HCT116 (cell line): ENCODE data around the gene HJURP. TPM values are rescaled to one million over a fixed set of nuclear protein-coding genes. Genes with fewer than 3 reads are reported as not detected.
A peak's percentile ranks its signal among the peaks of the same experiment; 100 is the strongest.

Experiments used
- ATAC-seq: fragments of 200-7000 bp; cut with Tn5 transposase; 2 replicates; pipeline ENCODE4 v1.9.1; 2020; ENCODE audit warnings: mild to moderate bottlenecking, moderate library complexity
- BruUV-seq: library from RNA; stranded (reverse); fragments of 400-500 nt; replicated peaks from 2 replicates; lab custom pipeline; 2021; lab: Mats Ljungman, UMichigan
- CTCF ChIA-PET: fragments of 300-600 bp; sonication (Branson Sonifier 250); formaldehyde crosslinking; loops from one replicate; lab custom pipeline; 2021; ENCODE audit warnings: antibody characterized with exemption; lab: Charles Lee
- POLR2A ChIA-PET: fragments of 300-600, 350-600 bp; sonication (Branson Sonifier 250); formaldehyde crosslinking; loops from one replicate; lab custom pipeline; 2021; ENCODE audit warnings: antibody characterized with exemption; lab: Charles Lee
- RAD21 ChIA-PET, 2 experiments: fragments of 300-600 bp; sonication (Branson Sonifier 250); formaldehyde crosslinking; loops; one replicate each; lab custom pipeline; 2023; ENCODE audit warnings: low total read pairs in 2 of 2; ENCODE audit not compliant: uncharacterized antibody in 2 of 2, unreplicated experiment in 2 of 2, low non-redundant PET in 1 of 2; lab: Charles Lee
- DNase-seq: peaks from one replicate; pipeline ENCODE4 v3.0.0-alpha.2; 2010; ENCODE audit warnings: low read depth, low spot score
- H2AFZ ChIP-seq: fragments of 200-600 bp; shearing (Covaris generic), sonication (generic); 2 replicates; pipeline ENCODE4 v1.6.1; 2017; ENCODE audit warnings: low read depth, mixed run types, mixed read lengths, antibody characterized with exemption, low read length; ENCODE audit not compliant: poor library complexity, severe bottlenecking
- H3K27ac ChIP-seq: 2 replicates; pipeline ENCODE4 v1.5.1; 2012; ENCODE audit warnings: low read depth, low read length
- H3K27me3 ChIP-seq: fragments of 200-600 bp; sonication (generic); 2 replicates; pipeline ENCODE4 v1.6.1; 2016; ENCODE audit warnings: mixed run types, low read length, mixed read lengths; ENCODE audit not compliant: insufficient read depth
- H3K36me3 ChIP-seq, 2 experiments: fragments of 200-500 bp in 1 of 2; fragments of 200-600 bp in 1 of 2; sonication (Bioruptor generic) in 1 of 2; sonication (generic) in 1 of 2; 2 replicates each; pipeline versions ENCODE4 v1.5.1 to v1.6.1; 2014 to 2016; ENCODE audit warnings: low read length in 2 of 2, inconsistent platforms in 1 of 2, mixed read lengths in 1 of 2, mixed run types in 1 of 2; ENCODE audit not compliant: insufficient read depth in 2 of 2, control insufficient read depth in 1 of 2
- H3K4me1 ChIP-seq, 2 experiments: fragments of 200-600 bp in 1 of 2; sonication (generic) in 1 of 2; 2 replicates each; pipeline versions ENCODE4 v1.5.1 to v1.6.1; 2012 to 2017; ENCODE audit warnings: low read length in 2 of 2, inconsistent platforms in 1 of 2, mild to moderate bottlenecking in 1 of 2, mixed read lengths in 1 of 2, mixed run types in 1 of 2, moderate library complexity in 1 of 2; ENCODE audit not compliant: insufficient read depth in 2 of 2, control insufficient read depth in 1 of 2
- H3K4me2 ChIP-seq: fragments of 200-600 bp; sonication (generic); 2 replicates; pipeline ENCODE4 v1.6.1; 2017; ENCODE audit warnings: mixed run types, low read length, mixed read lengths
- H3K4me3 ChIP-seq, 2 experiments: fragments of 200-600 bp in 1 of 2; sonication (generic) in 1 of 2; replicated peaks in 1 of 2; 2 replicates each; pipeline ENCODE4 v1.5.1; 2011 to 2016; ENCODE audit warnings: low read length in 2 of 2, control low read depth in 1 of 2, low read depth in 1 of 2, mild to moderate bottlenecking in 1 of 2, mixed read lengths in 1 of 2, mixed run types in 1 of 2
- H3K79me2 ChIP-seq: fragments of 200-600 bp; sonication (generic); 2 replicates; pipeline ENCODE4 v1.6.1; 2017; ENCODE audit warnings: mild to moderate bottlenecking, mixed run types, low read length, moderate library complexity, mixed read lengths; ENCODE audit not compliant: insufficient read depth
- H3K9ac ChIP-seq: fragments of 200-600 bp; sonication (generic); 2 replicates; pipeline ENCODE4 v1.6.1; 2016; ENCODE audit warnings: low read length, mixed read lengths
- H3K9me2 ChIP-seq: fragments of 200-600 bp; sonication (generic), shearing (Covaris generic); 2 replicates; pipeline ENCODE4 v1.6.1; 2017; ENCODE audit warnings: mixed run types, mild to moderate bottlenecking, moderate library complexity; ENCODE audit not compliant: insufficient read depth
- H3K9me3 ChIP-seq, 2 experiments: fragments of 200-500 bp in 1 of 2; fragments of 200-600 bp in 1 of 2; sonication (Bioruptor generic) in 1 of 2; sonication (generic) in 1 of 2; 2 replicates each; pipeline ENCODE4 v1.6.1; 2014 to 2017; ENCODE audit warnings: low read length in 2 of 2, mixed read lengths in 2 of 2, inconsistent platforms in 1 of 2, low read depth in 1 of 2, mild to moderate bottlenecking in 1 of 2, mixed run types in 1 of 2, moderate library complexity in 1 of 2; ENCODE audit not compliant: control insufficient read depth in 1 of 2, insufficient read depth in 1 of 2
- H4K20me1 ChIP-seq: fragments of 200-600 bp; sonication (generic), shearing (Covaris generic); 2 replicates; pipeline ENCODE4 v1.6.1; 2017; ENCODE audit warnings: mixed run types, mild to moderate bottlenecking, moderate library complexity; ENCODE audit not compliant: insufficient read depth
- CEBPB ChIP-seq: IDR thresholded peaks from 2 replicates; pipeline ENCODE4 v1.6.1; 2012; ENCODE audit warnings: low read depth
- CTCF ChIP-seq, 3 experiments: fragments of 200-600 bp in 1 of 3; sonication (generic) in 1 of 3; IDR thresholded peaks in 2 of 3; conservative IDR thresholded peaks in 1 of 3; 2 replicates each; pipeline ENCODE4 v1.5.1; 2012 to 2017; ENCODE audit warnings: low read depth in 2 of 3, low read length in 2 of 3, antibody characterized with exemption in 1 of 3, borderline replicate concordance in 1 of 3, control low read depth in 1 of 3, mild to moderate bottlenecking in 1 of 3, mixed read lengths in 1 of 3, mixed run types in 1 of 3, moderate library complexity in 1 of 3; ENCODE audit not compliant: insufficient read depth in 1 of 3
- JUND ChIP-seq: IDR thresholded peaks from 2 replicates; pipeline ENCODE4 v1.6.1; 2012
- MAX ChIP-seq: IDR thresholded peaks from 2 replicates; pipeline ENCODE4 v1.6.1; 2012
- POLR2A ChIP-seq: IDR thresholded peaks from 2 replicates; pipeline ENCODE4 v1.7.0; 2011; ENCODE audit warnings: borderline replicate concordance; ENCODE audit not compliant: insufficient read depth, insufficient read length; ENCODE audit errors: extremely low read depth
- RAD21 ChIP-seq: IDR thresholded peaks from 2 replicates; pipeline ENCODE4 v1.6.1; 2012; ENCODE audit warnings: low read depth, mild to moderate bottlenecking
- REST ChIP-seq: IDR thresholded peaks from 2 replicates; pipeline ENCODE4 v1.6.1; 2012; ENCODE audit warnings: low read depth
- SRF ChIP-seq: IDR thresholded peaks from 2 replicates; pipeline ENCODE4 v1.6.1; 2012; ENCODE audit warnings: low read depth
- YY1 ChIP-seq: IDR thresholded peaks from 2 replicates; pipeline ENCODE4 v1.6.1; 2011; ENCODE audit warnings: low read length, low read depth, moderate library complexity, mild to moderate bottlenecking; ENCODE audit not compliant: insufficient replicate concordance; ENCODE audit errors: extremely low read depth
- ZFX ChIP-seq: fragments of 450-650 bp; IDR thresholded peaks from 2 replicates; pipeline ENCODE4 v1.6.1; 2017
- intact Hi-C: fragments of 100-400 bp; cut with micrococcal nuclease; formaldehyde crosslinking; loops from 2 replicates; pipeline ENCODE4 v1.10.0; 2022
- total RNA-seq: library from RNA; stranded (reverse); gene quantifications from one replicate; pipeline ENCODE4 v1.2.1, GENCODE V29; 2021; ENCODE audit not compliant: unreplicated experiment

Gene HJURP
- total RNA-seq, 1 experiment from 2014 or later = 64.1 TPM

- TF ChIP-seq MAX (no peak), SRF (no peak), CTCF (IDR thresholded peaks at IDR 0.05 in 2 of 3, conservative IDR thresholded peaks at IDR 0.05 in 1 of 3; ENCODE audit: borderline replicate concordance in 1 of 3, insufficient read depth in 1 of 3, low read depth in 2 of 3, low read length in 2 of 3) (no peak), JUND (no peak), RAD21 (no peak)
- TF ChIP-seq, all 23 proteins: peak for 0
These were observed 4.0 kb upstream of the HJURP start (continued) for GRCh38 chr2:233858331-233858730.

- CTCF ChIA-PET = interaction anchor here (0.6 to 2.9 kb wide), 5 partner anchors 9 to 104 kb away, joined by 3 to 9 read pairs (median 3); partner anchors contain the start of gene MSL3B
- BruUV-seq = no TSS peak
- intact Hi-C loops = no loop called here
- Histone ChIP-seq H3K36me3 (peaks cover under 1 to 11% of the 10 kb centered on the region in 2 experiments; a peak in 2 of 4 replicates), H3K4me1 (peaks cover 5 to 21% of the 10 kb centered on the region in 2 experiments), H3K9me2 (no peaks in the 10 kb centered on the region), H3K27me3 (no peaks in the 10 kb centered on the region), H3K4me2 (no peak overlapping the region), H2AFZ (no peak overlapping the region), H3K79me2 (peaks cover 17% of the 10 kb centered on the region), H3K4me3 (no peak overlapping the region), H4K20me1 (no peaks in the 10 kb centered on the region), H3K9ac (no peak overlapping the region), H3K27ac (no peak overlapping the region), H3K9me3 (no peaks in the 10 kb centered on the region)
- RAD21 ChIA-PET = no interaction called here
- DNase-seq (no peak), ATAC-seq (peak; percentile 34)
- POLR2A ChIA-PET = no interaction called here
- TF ChIP-seq CTCF (IDR thresholded peaks at IDR 0.05 in 2 of 3, conservative IDR thresholded peaks at IDR 0.05 in 1 of 3; ENCODE audit: borderline replicate concordance in 1 of 3, insufficient read depth in 1 of 3, low read depth in 2 of 3, low read length in 2 of 3) = peak; percentile 48 to 98 (median 88); a peak in 5 of 6 replicates
- peak; percentile 14 for TF ChIP-seq YY1
- TF ChIP-seq ZFX = no peak
- TF ChIP-seq POLR2A = no peak
- TF ChIP-seq REST = no peak
- 0 out of 2 replicates have a peak, but pooled peaks have one; percentile 12 for TF ChIP-seq RAD21
- TF ChIP-seq CEBPB = no peak
- TF ChIP-seq MAX = no peak
These were observed 3.3 kb upstream of the HJURP start for GRCh38 chr2:233857511-233858141.
